ENCODE results near the gene COPS6. TPM values are rescaled to one million over a fixed set of nuclear protein-coding genes. Genes with fewer than 3 reads are reported as not detected.

The COPS6 gene
- 94.6 and 127 TPM in 2 replicates for total RNA-seq

DNA sequence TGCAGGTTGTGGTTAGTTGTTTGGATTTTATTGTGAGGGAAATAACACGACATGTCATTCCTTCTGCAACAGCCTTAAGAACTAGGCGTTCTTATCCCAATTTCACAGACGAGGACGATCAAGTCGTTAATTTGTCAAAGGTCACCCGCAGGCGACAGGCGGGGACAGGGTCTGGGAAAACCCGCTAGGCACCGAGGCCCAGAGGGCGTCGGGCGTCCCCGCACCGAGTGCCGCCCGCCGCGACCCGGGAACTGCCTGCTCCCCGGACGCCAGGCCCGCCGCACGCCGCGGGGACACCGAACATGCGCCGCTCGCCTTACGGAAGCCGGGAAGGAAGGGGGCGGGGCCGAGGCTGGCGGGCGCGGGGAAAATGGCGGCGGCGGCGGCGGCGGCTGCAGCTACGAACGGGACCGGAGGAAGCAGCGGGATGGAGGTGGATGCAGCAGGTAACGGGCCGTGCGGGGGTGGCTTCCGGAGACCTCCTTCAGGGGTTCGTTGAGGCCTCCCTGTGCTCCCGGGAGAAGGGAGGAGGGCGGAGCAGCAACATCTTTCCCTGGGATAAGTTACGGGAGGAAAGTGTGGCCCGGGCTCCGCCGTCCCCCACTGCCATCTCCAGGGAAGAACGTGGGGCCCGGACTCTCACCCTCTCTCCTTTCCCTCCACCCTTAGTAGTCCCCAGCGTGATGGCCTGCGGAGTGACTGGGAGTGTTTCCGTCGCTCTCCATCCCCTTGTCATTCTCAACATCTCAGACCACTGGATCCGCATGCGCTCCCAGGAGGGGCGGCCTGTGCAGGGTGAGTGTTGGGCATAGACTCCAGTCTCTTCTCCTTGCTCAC lies at the start of gene COPS6:
TSS of gene COPS6 (plus strand) at position 349 of the 837 bp plus-strand sequence. CDS start at position 371, 22 bp downstream.

DNA sequence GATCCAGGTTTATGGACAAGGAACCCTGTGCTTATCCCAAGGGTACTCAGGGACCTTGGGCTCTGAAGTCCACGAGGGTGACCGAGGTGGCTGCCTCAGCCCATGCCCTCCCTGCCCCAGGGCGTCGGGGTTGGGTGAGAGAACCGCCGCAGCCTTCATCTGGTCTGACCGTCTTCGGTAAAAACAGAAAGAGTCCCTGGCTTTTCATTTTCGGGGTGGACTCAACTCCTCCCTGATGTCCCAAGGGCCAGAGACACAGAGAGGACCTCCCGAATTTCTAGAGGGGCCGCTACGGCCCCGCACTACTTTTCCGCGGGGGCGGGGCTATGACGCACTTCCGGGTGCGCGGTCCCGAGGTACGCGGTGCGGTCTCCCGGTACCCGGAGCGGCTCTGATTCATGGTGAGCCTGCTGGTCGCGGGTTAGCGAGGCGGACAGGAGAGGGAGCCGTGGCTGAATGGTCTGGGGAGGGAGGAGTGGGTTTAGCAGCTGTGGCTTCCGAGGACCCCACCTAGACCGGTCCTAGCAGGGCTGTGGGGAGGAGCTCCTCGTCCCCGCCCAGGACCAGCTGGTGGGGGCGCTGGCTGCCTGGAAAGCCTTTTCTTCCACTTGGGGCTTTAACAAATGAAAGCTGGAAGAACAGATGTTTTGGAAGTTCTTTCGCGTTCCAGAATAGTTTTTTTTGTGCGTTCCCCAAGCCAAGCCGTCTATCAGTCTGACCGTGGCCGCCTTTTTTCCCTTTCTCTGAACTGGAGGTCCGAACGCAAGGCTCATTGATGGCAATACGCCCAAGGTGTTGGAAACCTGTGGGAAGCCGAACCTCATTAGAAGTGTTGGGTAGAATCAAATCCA lies 39.1 kb upstream of the COPS6 start, which contains the start of gene ZSCAN21:
TSS of gene ZSCAN21 (plus strand) at position 334 of the 851 bp plus-strand sequence. CDS start 7,233 bp downstream, outside the sequence.

DNA sequence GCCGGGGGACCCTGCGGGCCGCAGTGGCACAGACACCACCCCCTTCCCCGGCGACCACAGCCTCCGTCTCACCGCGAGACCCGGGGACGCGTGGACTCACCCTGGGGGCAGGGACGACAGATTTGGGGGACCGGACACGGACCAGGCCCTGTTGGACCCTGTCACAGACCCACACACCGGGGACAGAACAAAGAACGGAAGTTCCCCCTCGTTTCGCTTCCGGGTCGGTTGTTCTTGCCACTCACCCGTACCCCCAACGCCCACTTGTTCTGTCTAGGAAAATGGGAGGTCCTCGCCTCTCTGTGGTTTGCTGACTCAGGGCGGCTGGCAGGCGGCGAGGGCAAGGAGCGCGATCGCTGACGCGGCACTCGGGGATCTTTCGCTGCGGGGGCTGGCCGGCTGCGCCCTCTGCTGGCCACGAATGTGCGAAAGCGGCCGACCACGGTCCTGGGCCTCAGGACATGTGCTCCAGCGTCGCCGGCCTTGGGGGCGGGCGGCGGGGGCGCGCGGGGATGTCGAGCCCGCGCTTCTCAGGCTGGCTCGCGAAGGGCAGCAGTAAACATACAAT lies 7.2 kb upstream of the COPS6 start, which contains the start of gene ZNF3:
TSS of gene ZNF3 (minus strand) at position 189 of the 568 bp plus-strand sequence. CDS start 4,366 bp downstream, outside the sequence.

DNA sequence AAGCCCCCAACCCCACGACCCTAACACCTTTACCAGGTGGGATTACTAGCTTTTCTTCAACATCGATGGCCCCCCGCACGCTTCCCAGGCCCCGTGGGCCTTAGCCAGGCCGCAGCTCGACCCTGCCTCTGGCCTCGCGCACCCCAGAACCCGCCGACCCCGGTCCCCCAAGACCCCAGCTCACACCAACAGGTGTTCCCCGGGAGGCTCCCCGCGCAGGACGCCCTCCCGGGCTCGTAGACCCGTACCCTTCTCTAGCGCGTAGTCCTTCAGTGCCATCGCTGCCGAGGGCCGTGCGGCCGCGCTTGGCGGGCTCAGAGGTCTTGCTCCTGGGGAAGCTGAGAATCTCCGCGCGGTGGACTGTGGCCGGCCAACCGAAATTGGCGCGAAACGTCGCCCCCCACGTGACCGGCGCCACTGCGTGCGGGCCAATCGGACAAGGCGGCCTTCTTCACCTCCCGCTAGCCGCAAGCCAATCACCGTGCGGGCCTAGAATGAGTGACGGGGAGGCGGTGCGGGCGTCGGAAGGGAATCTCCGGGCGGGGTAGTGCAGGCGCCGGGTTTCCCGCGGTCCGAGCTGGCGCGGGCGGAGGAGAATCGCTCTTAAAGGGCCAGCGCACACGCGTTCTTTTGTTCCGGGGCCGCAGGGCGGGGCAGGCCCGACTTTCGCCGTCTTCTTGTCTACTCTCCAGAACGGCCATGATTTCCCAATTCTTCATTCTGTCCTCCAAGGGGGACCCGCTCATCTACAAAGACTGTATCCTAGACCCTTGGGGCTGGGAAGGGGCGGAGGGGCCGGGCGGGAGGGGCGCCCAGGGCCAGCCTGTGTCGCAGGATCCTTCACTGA lies 12.5 kb downstream of the COPS6 start, which contains the start of the genes AP4M1 and MCM7:
TSS of gene AP4M1 (plus strand) at position 628 of the 847 bp plus-strand sequence. CDS start at position 700, 72 bp downstream.
TSS of gene MCM7 (minus strand) at position 382 of the 847 bp plus-strand sequence. CDS start at position 279, 103 bp downstream.

DNA sequence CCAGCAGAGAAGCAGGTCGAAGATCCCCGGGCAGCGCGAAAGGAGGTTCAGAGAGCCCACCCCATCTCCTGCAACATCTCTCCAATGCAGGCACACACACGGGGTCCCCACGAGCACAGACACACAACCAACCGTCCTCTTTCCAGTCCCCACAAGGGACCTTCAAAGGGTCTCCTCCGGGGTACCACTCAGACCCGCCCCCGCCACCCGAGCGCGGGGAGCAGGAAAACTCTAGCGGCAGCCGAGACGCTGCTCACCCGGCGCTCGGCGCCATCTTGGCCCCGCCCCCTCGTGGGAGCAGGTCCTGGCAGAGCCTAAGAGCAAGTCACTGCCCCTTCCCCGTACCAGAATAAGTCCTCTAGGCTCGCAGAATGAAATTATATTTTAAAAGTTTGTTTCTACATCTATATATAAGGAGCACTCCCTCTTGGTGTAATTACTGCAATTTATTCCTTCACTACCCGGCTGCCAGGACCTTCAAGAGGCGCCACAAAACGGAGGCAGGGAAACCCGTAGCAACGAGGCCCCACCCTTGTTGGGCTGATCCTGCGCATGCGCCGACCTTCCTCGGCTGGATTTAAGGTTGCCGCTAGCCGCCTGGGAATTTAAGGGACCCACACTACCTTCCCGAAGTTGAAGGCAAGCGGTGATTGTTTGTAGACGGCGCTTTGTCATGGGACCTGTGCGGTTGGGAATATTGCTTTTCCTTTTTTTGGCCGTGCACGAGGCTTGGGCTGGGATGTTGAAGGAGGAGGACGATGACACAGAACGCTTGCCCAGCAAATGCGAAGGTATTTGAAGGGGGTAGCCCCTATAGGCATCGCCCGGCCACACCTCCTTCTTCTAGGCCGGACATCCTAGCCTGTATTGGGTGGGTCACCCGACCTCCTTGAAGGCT lies 30.6 kb downstream of the COPS6 start, which contains the start of the genes CNPY4 and TAF6:
TSS of gene CNPY4 (plus strand) at position 563 of the 898 bp plus-strand sequence. CDS start at position 674, 111 bp downstream.
TSS of gene TAF6 (minus strand) at position 287 of the 898 bp plus-strand sequence. CDS start 5,149 bp downstream, outside the sequence.

DNA sequence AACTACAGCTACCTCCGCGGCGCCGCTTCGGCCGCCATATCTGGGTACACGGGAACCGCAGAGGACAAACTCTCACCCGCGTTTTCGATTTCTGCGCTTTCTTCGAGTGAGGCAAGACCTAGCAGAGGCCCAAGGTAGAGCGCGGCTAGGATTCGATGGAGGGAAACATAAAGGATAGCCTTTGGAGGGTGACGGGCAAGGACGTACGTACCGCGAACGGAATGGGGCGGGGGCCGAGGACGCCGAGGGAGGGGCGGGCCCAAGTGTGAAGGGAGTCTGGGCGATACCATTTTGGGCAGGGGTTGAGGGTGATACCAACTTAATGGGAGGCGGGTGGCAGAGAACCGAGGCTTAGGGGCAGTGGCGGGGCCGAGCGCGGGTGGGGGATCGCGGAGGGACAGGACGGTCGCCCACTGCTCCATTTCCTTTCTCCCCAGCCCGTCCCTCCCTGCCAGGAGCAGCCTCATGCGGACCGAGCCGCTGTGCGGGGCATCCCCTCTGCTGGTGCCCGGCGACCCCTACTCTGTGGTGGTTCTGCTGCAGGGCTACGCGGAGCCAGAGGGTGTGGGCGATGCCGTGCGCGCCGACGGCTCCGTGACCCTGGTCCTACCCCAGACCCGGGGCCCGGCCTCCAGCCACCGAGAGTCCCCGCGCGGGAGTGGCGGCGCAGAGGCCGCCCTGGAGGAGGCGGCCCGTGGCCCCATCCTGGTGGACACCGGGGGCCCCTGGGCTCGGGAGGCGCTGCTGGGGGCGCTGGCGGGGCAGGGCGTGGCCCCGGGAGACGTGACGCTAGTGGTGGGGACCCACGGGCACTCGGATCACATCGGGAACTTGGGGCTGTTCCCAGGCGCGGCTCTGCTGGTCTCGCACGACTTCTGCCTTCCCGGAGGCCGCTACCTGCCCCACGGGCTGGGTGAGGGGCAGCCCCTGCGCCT lies 38.4 kb downstream of the COPS6 start, which contains the start of gene MBLAC1:
TSS of gene MBLAC1 (plus strand) at position 37 of the 935 bp plus-strand sequence. CDS start at position 466, 429 bp downstream.

Other genes starting within 250 kb of the COPS6 start
- gene OR2AE1, start 211.9 kb upstream of the COPS6 start, total RNA-seq: 0.09 and 0.18 TPM in 2 replicates
- gene TRIM4, start 169.4 kb upstream of the COPS6 start, total RNA-seq: 13.6 and 22.7 TPM in 2 replicates
- gene GJC3, start 159.3 kb upstream of the COPS6 start, total RNA-seq: 0.09 and 0.18 TPM in 2 replicates
- not detected in 2 replicates for gene AZGP1, start 112.9 kb upstream of the COPS6 start, total RNA-seq
- gene ZKSCAN1, start 73.4 kb upstream of the COPS6 start, total RNA-seq: 30.4 and 38.8 TPM in 2 replicates
- gene ZSCAN21, start 39.2 kb upstream of the COPS6 start, total RNA-seq: 6.8 and 7.3 TPM in 2 replicates
- 20.7 and 21.0 TPM in 2 replicates for gene ZNF3, start 7.2 kb upstream of the COPS6 start, total RNA-seq
- 51.6 and 123 TPM in 2 replicates for gene MCM7, start 12.4 kb downstream of the COPS6 start, total RNA-seq
- gene AP4M1, start 12.7 kb downstream of the COPS6 start, total RNA-seq: 20.4 and 28.5 TPM in 2 replicates
- 22.1 and 25.5 TPM in 2 replicates for gene TAF6, start 30.4 kb downstream of the COPS6 start, total RNA-seq
- 34.2 and 36.7 TPM in 2 replicates for gene CNPY4, start 30.7 kb downstream of the COPS6 start, total RNA-seq
- 1.7 and 2.2 TPM in 2 replicates for gene MBLAC1, start 38.0 kb downstream of the COPS6 start, total RNA-seq
- 114 and 120 TPM in 2 replicates for gene LAMTOR4, start 59.9 kb downstream of the COPS6 start, total RNA-seq
- gene TRAPPC14, start 69.8 kb downstream of the COPS6 start, total RNA-seq: 7.3 and 8.5 TPM in 2 replicates
- 0.36 and 1.1 TPM in 2 replicates for gene GAL3ST4, start 79.6 kb downstream of the COPS6 start, total RNA-seq
- gene GPC2, start 88.4 kb downstream of the COPS6 start, total RNA-seq: 3.9 and 5.6 TPM in 2 replicates
- 0.09 and 0.19 TPM in 2 replicates for gene STAG3, start 88.9 kb downstream of the COPS6 start, total RNA-seq
- gene PVRIG, start 131.0 kb downstream of the COPS6 start, total RNA-seq: not detected in 2 replicates
- gene SPDYE3, start 218.7 kb downstream of the COPS6 start, total RNA-seq: not detected in 2 replicates

Measured in endothelial cell of coronary artery (primary cell).